ENCODE data around the gene HMMR.
"Not testable (repeated sequence)": the region's sequence is repeated elsewhere in the genome, so short reads cannot be mapped to it uniquely, and the experiment has no call there.

HMMR gene, protein sequence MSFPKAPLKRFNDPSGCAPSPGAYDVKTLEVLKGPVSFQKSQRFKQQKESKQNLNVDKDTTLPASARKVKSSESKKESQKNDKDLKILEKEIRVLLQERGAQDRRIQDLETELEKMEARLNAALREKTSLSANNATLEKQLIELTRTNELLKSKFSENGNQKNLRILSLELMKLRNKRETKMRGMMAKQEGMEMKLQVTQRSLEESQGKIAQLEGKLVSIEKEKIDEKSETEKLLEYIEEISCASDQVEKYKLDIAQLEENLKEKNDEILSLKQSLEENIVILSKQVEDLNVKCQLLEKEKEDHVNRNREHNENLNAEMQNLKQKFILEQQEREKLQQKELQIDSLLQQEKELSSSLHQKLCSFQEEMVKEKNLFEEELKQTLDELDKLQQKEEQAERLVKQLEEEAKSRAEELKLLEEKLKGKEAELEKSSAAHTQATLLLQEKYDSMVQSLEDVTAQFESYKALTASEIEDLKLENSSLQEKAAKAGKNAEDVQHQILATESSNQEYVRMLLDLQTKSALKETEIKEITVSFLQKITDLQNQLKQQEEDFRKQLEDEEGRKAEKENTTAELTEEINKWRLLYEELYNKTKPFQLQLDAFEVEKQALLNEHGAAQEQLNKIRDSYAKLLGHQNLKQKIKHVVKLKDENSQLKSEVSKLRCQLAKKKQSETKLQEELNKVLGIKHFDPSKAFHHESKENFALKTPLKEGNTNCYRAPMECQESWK

DNA sequence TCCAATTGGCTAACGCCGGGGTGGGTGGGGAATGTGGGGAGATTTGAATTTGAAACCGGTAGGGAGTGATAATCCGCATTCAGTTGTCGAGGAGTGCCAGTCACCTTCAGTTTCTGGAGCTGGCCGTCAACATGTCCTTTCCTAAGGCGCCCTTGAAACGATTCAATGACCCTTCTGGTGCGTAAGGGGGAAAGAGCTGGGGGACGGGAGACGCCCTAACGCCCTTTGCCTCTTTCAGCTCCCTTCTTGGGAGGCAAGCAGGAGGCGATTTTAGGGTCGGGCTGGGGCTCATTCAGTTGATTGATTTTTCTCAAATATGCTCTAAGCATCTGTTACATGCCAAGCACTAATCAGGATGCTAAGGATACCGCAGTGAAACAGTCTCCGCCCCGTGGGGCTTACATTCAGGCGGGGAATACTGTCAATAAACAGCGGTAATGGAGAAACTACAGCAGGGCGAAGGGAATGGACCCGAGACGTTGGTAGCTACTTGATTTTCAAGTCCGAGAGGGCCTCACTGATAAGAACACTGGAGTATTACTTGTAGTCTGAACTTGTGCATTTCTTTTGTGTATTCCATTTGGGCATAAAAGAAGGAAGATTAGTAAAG is at the start of gene HMMR:
Gene HMMR (plus strand): TSS at position 71 of the 610 bp plus-strand sequence. CDS start 61 bp downstream, at position 132.
- Histone ChIP-seq H3K36me3 (ENCODE audit: insufficient read depth, low read length) (peaks cover 2% of the 10 kb centered on the region), H3K9ac (ENCODE audit: low read depth, low read length) (peak within 1 kb of the TSS; percentile 84), H3K4me1 (ENCODE audit: insufficient read depth, low read length) (peaks cover 5% of the 10 kb centered on the region), H3K9me3 (ENCODE audit: control insufficient read depth, insufficient read depth, low read length) (no peaks in the 10 kb centered on the region)

DNA sequence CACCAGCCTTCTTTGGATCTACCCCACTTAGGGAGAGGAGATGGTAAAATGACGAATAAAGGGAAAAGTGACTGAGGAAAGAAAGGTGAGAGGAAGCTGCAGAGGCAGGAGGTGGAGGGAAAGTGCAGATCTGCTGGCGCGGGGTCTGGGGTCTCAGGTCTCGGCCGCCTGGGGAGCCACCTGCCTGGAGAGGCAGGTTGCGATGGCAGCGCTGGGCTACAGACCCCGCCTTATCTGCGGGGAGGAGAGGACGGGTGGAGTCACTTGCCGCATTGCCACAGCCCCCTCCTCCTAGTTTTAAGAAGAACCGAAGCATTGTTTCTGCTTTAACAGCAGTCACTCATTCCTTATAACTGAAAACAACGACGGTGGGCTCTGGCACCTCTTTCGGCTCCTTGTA is 44.8 kb upstream of the HMMR start:
- not testable (repeated sequence) for H3K36me3 ChIP-seq (ENCODE audit: insufficient read depth, low read length)
- H3K9ac ChIP-seq (ENCODE audit: low read depth, low read length) = peak overlapping the region; percentile 35; the same call in 1 of the 2 replicates

GRCh38 chr5:163424836-163425235 is 35.6 kb upstream of the HMMR start:
- Histone ChIP-seq H3K9me3 (ENCODE audit: control insufficient read depth, insufficient read depth, low read length) (no peaks in the 10 kb centered on the region), H3K4me1 (ENCODE audit: insufficient read depth, low read length) (no peaks in the 10 kb centered on the region), H3K9ac (ENCODE audit: low read depth, low read length) (no peak overlapping the region)

More for the DNA sequence above, 44.8 kb upstream of the HMMR start:
- not testable (repeated sequence) for H3K9me3 ChIP-seq (ENCODE audit: control insufficient read depth, insufficient read depth, low read length); H3K4me1 ChIP-seq (ENCODE audit: insufficient read depth, low read length)

GRCh38 chr5:163426128-163426527 is 34.3 kb upstream of the HMMR start:
- not testable (repeated sequence) for H3K4me1 ChIP-seq (ENCODE audit: insufficient read depth, low read length); H3K36me3 ChIP-seq (ENCODE audit: insufficient read depth, low read length); H3K9ac ChIP-seq (ENCODE audit: low read depth, low read length); H3K9me3 ChIP-seq (ENCODE audit: control insufficient read depth, insufficient read depth, low read length)

More at GRCh38 chr5:163424836-163425235, 35.6 kb upstream of the HMMR start:
- no peaks in the 10 kb centered on the region for H3K36me3 ChIP-seq (ENCODE audit: insufficient read depth, low read length)

DNA sequence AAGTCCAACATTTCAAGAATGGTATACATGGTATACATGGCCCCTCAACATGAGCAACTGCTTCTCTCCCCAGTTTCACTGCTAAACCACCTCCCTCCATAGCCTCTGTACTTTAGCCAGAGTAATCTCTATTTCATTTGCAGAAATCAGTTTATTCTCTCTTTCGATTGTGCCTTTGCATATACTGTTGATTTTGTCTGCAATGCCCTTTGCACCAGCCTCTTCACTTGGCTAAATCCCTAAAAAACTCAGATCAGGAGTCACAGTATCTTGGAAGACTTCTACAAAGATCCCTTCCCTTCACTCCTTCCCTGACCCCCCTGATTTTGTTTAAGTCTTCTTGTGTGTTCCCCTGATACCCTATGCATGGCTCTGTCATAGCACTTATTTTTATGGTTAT is 27.9 kb upstream of the HMMR start:
- Histone ChIP-seq H3K4me1 (ENCODE audit: insufficient read depth, low read length) (0 out of 2 replicates have a peak, but pooled peaks cover 3% of the 10 kb centered on the region), H3K9ac (ENCODE audit: low read depth, low read length) (no peak overlapping the region), H3K36me3 (ENCODE audit: insufficient read depth, low read length) (no peaks in the 10 kb centered on the region), H3K9me3 (ENCODE audit: control insufficient read depth, insufficient read depth, low read length) (no peaks in the 10 kb centered on the region)

DNA sequence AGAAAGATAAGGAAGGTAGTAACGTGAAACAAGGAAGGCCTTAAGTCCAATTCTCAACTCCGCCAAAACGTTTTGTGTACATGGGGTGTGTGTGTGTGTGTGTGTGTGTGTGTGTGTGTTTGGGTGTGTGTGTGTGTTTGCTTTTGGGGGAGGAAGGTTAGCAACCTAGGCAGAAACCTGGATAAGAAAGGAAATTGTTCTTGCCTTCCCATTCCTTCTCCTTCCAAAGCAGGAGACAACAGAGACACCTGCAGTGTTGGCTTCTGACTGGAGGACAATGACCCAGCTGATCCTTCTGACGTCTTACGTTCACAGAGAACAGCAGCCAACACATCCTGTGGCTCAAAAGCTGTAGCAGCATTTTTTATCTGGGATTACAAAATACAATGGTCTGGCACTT is 27.2 kb upstream of the HMMR start:
- no peaks in the 10 kb centered on the region for H3K9me3 ChIP-seq (ENCODE audit: control insufficient read depth, insufficient read depth, low read length)
- no peaks in the 10 kb centered on the region for H3K36me3 ChIP-seq (ENCODE audit: insufficient read depth, low read length)
- H3K4me1 ChIP-seq (ENCODE audit: insufficient read depth, low read length) = 0 out of 2 replicates have a peak, but pooled peaks cover 3% of the 10 kb centered on the region
- no peak overlapping the region for H3K9ac ChIP-seq (ENCODE audit: low read depth, low read length)

DNA sequence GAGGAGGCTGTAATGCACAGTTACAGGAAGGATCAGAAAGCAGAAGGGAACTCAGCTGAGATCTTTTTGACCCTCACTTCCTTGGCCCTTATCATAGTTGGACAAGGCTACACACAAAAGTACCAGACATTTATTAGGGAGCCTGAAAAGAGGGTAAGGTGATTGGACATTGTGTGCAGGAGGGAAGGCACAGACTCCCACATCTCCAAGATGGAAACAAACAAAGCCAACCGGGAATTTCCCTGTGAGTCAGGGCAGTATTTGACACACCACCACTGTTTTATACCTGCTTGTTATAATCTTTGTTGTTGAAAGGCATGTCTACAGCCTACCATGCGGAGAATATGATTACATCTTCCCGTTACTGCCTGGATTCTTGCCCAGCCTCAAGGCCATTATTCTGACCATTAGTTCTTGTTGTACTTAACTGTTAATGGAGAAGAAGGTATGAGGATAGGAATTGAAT is 26.0 kb upstream of the HMMR start:
- H3K4me1 ChIP-seq (ENCODE audit: insufficient read depth, low read length) = peaks cover 9% of the 10 kb centered on the region; the same call in 1 of the 2 replicates
- no peak overlapping the region for H3K9ac ChIP-seq (ENCODE audit: low read depth, low read length)
- no peaks in the 10 kb centered on the region for H3K9me3 ChIP-seq (ENCODE audit: control insufficient read depth, insufficient read depth, low read length)
- H3K36me3 ChIP-seq (ENCODE audit: insufficient read depth, low read length) = peaks cover 6% of the 10 kb centered on the region

DNA sequence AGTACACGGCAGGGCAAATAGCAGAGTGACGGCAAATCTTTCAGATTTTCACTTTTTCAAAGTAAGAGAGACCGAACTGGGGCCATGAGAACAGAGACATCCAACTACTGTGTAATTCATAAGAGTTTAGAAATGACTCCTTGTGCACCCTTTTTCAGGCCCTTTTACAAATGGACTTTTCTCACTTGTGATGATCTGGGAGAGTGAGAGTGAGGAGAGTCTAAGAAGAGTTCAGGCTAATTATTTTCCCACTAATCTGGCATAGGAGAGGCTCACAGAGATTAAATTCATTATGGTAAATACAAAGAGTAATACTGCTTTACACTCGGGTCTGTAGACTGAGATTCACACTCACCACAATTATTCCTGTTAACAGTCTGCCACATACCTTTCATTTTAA is 23.9 kb upstream of the HMMR start:
- Histone ChIP-seq H3K9ac (ENCODE audit: low read depth, low read length) (peak overlapping the region; percentile 56), H3K4me1 (ENCODE audit: insufficient read depth, low read length) (peaks cover 14% of the 10 kb centered on the region), H3K36me3 (ENCODE audit: insufficient read depth, low read length) (peaks cover 20% of the 10 kb centered on the region), H3K9me3 (ENCODE audit: control insufficient read depth, insufficient read depth, low read length) (no peaks in the 10 kb centered on the region)

- Histone ChIP-seq H3K4me1 (ENCODE audit: insufficient read depth, low read length) (peaks cover 14% of the 10 kb centered on the region), H3K9ac (ENCODE audit: low read depth, low read length) (peak overlapping the region; percentile 56), H3K36me3 (ENCODE audit: insufficient read depth, low read length) (peaks cover 20% of the 10 kb centered on the region), H3K9me3 (ENCODE audit: control insufficient read depth, insufficient read depth, low read length) (no peaks in the 10 kb centered on the region)
Measured at GRCh38 chr5:163437011-163437308, 23.5 kb upstream of the HMMR start.

DNA sequence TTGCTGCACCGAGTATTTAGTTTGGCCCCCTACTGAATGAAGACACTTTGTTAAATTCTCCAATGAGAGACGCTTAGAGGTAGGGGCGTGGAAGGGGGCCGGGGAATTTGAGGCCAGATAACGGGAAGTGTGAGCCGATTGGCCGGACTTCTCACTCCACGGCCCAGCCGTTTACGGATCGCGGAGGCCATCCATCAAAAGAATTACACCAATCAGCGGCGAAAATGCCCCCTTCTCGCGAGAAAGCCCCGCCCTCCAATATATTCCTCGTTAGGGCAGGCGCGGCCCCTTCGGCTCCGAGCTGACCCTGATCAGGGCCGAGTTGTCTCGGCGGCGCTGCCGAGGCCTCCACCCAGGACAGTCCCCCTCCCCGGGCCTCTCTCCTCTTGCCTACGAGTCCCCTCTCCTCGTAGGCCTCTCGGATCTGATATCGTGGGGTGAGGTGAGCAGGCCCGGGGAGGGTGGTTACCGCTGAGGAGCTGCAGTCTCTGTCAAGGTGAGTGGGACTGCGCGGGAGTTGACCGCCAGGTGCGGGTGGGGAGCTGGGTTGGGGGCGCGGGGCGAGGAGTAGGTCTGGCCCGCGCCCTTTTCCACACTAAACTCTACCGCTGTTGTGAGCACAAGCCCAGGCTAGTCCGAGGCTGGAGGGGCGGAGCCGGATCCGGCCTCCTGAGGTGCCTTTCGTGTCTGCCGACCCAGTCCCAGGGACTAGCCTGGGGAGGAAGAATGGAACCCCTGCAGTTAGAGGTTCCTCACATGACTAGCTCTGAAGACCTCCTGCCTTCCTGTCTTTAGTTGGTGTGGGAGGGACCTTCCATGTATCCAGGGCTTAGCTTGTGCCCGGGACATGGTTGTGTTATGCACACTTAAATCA is 22.9 kb upstream of the HMMR start, which contains the start of gene CCNG1:
Gene CCNG1 (plus strand): TSS at position 287 of the 874 bp plus-strand sequence. CDS start 1,662 bp downstream, outside the sequence.
- Histone ChIP-seq H3K4me1 (ENCODE audit: insufficient read depth, low read length) (peaks cover 14% of the 10 kb centered on the region), H3K9ac (ENCODE audit: low read depth, low read length) (peak within 1 kb of the TSS; percentile 98), H3K9me3 (ENCODE audit: control insufficient read depth, insufficient read depth, low read length) (no peaks in the 10 kb centered on the region), H3K36me3 (ENCODE audit: insufficient read depth, low read length) (peaks cover 24% of the 10 kb centered on the region)

DNA sequence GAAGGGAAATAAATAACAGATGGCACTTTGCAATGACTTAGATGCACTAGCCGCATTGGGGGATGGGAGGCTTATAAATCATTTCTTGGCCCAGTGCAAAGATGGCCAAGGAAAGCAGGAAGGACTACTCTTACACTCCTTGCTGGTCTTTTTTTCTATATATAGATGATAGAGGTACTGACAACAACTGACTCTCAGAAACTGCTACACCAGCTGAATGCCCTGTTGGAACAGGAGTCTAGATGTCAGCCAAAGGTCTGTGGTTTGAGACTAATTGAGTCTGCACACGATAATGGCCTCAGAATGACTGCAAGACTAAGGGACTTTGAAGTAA is 21.4 kb upstream of the HMMR start:
- Histone ChIP-seq H3K4me1 (ENCODE audit: insufficient read depth, low read length) (peaks cover 14% of the 10 kb centered on the region), H3K36me3 (ENCODE audit: insufficient read depth, low read length) (peaks cover 26% of the 10 kb centered on the region), H3K9me3 (ENCODE audit: control insufficient read depth, insufficient read depth, low read length) (no peaks in the 10 kb centered on the region)

GRCh38 chr5:163440954-163441353 is 19.5 kb upstream of the HMMR start:
- H3K36me3 ChIP-seq (ENCODE audit: insufficient read depth, low read length) = peaks cover 26% of the 10 kb centered on the region
- no peaks in the 10 kb centered on the region for H3K9me3 ChIP-seq (ENCODE audit: control insufficient read depth, insufficient read depth, low read length)
- H3K9ac ChIP-seq (ENCODE audit: low read depth, low read length) = no peak overlapping the region
- peaks cover 10% of the 10 kb centered on the region for H3K4me1 ChIP-seq (ENCODE audit: insufficient read depth, low read length)

More for the DNA sequence above, 21.4 kb upstream of the HMMR start:
- peak overlapping the region; percentile 98 for H3K9ac ChIP-seq (ENCODE audit: low read depth, low read length)

DNA sequence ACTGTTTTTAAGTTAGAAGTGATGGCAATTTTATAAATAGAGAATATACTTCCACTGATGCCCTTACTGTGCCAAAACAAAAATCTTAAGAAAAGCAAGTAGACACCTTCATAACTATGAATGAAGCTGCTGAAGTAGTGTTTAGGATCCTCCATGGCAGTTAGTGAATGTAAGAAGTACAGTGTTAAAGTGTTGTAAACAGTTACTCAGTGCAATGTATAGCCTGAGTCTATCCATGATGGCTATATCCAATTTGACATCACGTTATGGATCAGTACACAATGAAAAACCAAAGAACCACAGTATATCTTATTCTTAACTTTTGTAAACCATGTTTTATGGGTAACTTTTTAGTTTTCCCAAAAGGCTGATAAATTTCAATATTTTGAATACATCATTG is 15.9 kb upstream of the HMMR start:
- Histone ChIP-seq H3K36me3 (ENCODE audit: insufficient read depth, low read length) (peaks cover 28% of the 10 kb centered on the region), H3K9me3 (ENCODE audit: control insufficient read depth, insufficient read depth, low read length) (no peaks in the 10 kb centered on the region; the same call in 1 of the 2 replicates), H3K4me1 (ENCODE audit: insufficient read depth, low read length) (peaks cover 5% of the 10 kb centered on the region), H3K9ac (ENCODE audit: low read depth, low read length) (no peak overlapping the region)

DNA sequence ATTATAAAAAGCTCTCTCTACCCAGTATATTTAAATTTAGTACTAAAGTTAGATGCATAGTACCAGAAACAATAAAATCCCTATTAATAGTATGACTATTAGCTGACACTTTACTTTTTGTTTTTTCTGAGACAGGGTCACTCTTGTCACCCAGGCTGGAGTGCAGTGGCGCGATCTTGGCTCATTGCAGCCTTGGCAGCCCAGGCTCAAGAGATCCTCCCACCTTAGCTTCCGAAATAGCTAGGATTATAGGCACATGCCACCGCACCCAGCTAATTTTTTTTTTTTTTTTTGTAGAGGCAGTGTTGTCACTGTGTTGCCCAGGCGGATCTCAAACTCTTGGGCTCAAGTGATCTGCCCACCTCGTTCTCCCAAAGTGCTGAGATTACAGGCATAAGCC is 15.1 kb upstream of the HMMR start:
- Histone ChIP-seq H3K9ac (ENCODE audit: low read depth, low read length) (no peak overlapping the region), H3K36me3 (ENCODE audit: insufficient read depth, low read length) (peaks cover 23% of the 10 kb centered on the region), H3K4me1 (ENCODE audit: insufficient read depth, low read length) (no peaks in the 10 kb centered on the region)

More for the DNA sequence above, 15.1 kb upstream of the HMMR start:
- no peaks in the 10 kb centered on the region; the same call in 1 of the 2 replicates for H3K9me3 ChIP-seq (ENCODE audit: control insufficient read depth, insufficient read depth, low read length)

All from ES-I3 (cell line).